ENCODE measurements around the gene LCE1A.

The LCE1A gene

DNA sequence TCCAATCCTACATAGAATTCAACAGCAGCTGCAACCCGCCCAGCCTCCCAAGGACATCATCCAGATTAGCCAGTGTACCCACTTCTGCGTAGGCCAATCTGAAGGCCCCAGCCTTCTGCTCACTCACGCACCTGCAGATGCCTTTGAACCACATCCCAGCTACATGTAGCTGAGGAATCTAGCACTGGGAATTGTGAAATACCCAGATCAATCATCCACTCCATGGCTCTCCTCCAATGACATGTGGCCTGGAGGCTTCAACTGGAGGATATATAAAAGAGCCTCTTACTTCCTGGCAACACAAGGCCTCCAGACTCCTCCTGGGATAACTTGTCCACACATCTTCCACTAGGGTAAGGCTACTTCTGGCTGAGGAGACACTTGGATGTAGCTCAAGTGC is 15.3 kb downstream of the LCE1A start, which contains the start of gene LCE6A:
TSS of gene LCE6A (plus strand) at position 301 of the 400 bp plus-strand sequence. CDS start 665 bp downstream, outside the sequence.
- TF ChIP-seq, protein P1, sequence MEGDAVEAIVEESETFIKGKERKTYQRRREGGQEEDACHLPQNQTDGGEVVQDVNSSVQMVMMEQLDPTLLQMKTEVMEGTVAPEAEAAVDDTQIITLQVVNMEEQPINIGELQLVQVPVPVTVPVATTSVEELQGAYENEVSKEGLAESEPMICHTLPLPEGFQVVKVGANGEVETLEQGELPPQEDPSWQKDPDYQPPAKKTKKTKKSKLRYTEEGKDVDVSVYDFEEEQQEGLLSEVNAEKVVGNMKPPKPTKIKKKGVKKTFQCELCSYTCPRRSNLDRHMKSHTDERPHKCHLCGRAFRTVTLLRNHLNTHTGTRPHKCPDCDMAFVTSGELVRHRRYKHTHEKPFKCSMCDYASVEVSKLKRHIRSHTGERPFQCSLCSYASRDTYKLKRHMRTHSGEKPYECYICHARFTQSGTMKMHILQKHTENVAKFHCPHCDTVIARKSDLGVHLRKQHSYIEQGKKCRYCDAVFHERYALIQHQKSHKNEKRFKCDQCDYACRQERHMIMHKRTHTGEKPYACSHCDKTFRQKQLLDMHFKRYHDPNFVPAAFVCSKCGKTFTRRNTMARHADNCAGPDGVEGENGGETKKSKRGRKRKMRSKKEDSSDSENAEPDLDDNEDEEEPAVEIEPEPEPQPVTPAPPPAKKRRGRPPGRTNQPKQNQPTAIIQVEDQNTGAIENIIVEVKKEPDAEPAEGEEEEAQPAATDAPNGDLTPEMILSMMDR (conservative IDR thresholded peaks at IDR 0.05; ENCODE audit: low read depth, low read length): no peak
- no peak within 1 kb of the TSS for H3K4me3 ChIP-seq (ENCODE audit: low read depth, low read length)
- no peak for DNase-seq (ENCODE audit: low read depth)

GRCh38 chr1:152855661-152856060 is 28.4 kb downstream of the LCE1A start:
- DNase-seq (ENCODE audit: low read depth): no peak
- no peak overlapping the region for H3K4me3 ChIP-seq (ENCODE audit: low read depth, low read length)
- TF ChIP-seq, protein P1 (conservative IDR thresholded peaks at IDR 0.05; ENCODE audit: low read depth, low read length): no peak

DNA sequence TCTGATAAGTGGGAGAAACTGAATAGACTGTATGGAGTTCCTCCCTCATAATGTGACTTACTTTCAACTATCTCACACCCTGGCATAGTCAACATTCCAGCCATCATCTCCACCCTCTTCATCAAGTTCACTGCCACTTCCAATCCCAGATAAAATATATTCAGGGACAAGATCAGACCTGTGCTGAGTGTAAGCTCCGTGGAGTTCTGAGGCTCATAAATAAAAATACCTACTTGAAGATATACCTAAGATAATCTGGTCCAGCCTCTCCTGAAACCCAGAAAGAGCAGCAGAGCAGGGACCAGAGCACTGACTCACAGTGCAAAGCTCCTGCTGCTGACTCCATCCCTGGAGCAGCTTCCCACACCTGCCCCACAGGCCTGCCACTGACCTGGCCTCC is 30.8 kb downstream of the LCE1A start:
- no peak overlapping the region for H3K4me3 ChIP-seq (ENCODE audit: low read depth, low read length)
- TF ChIP-seq, protein P1 (conservative IDR thresholded peaks at IDR 0.05; ENCODE audit: low read depth, low read length): no peak
- DNase-seq (ENCODE audit: low read depth): no peak

GRCh38 chr1:152859696-152860095 is 32.4 kb downstream of the LCE1A start, which contains the start of gene LCE7A:
Gene LCE7A, plus strand, starts transcription at chr1:152859996. Its CDS starts 702 bp downstream, at chr1:152860698.
- TF ChIP-seq, protein P1 (conservative IDR thresholded peaks at IDR 0.05; ENCODE audit: low read depth, low read length): no peak
- H3K4me3 ChIP-seq (ENCODE audit: low read depth, low read length): no peak within 1 kb of the TSS
- no peak for DNase-seq (ENCODE audit: low read depth)

DNA sequence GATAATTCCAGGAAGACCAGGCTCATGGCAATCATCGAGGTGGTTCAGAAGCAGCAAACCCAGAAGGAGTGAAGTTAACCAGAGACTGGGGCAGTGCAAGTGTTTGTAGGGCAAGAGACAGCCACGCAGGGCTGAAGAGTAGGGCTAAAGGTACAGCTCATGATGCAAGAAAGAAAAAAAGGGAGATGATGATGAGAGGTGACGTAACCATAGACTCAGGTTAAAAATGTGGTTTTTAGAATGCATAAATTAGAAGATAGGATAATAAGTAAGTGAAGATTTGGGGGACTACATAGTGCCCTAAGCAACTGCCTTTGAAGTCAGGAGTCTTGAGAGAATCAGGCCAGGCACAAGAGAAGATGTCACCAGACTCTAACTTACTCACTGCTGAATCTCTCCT is 32.9 kb downstream of the LCE1A start:
- H3K4me3 ChIP-seq (ENCODE audit: low read depth, low read length): no peak overlapping the region
- TF ChIP-seq, protein P1 (conservative IDR thresholded peaks at IDR 0.05; ENCODE audit: low read depth, low read length): no peak
- no peak for DNase-seq (ENCODE audit: low read depth)

DNA sequence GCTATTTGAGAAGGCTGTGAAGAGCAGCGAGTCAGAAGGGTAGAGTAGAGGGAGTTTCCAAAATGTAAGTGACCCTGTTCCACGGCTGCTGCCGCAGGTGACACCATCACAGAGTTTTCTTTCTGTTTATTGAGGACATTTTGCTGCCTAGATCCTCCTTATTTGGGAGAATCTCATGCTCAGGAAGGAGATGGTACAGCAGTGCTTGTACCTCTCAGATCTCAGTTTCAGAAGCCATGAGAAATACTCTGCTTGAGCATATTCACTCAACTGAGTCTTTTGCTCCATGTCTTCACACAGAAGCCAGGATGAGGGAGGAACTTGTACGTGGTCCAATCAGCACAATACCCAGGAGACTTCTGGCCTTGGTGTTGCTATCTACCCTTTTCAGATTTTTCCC is 34.1 kb downstream of the LCE1A start:
- DNase-seq (ENCODE audit: low read depth): no peak
- TF ChIP-seq, protein P1 (conservative IDR thresholded peaks at IDR 0.05; ENCODE audit: low read depth, low read length): no peak
- no peak overlapping the region for H3K4me3 ChIP-seq (ENCODE audit: low read depth, low read length)

- no peak overlapping the region for H3K4me3 ChIP-seq (ENCODE audit: low read depth, low read length)
- TF ChIP-seq, protein P1 (conservative IDR thresholded peaks at IDR 0.05; ENCODE audit: low read depth, low read length): no peak
- DNase-seq (ENCODE audit: low read depth): no peak
Measured at GRCh38 chr1:152864443-152864842, 37.2 kb downstream of the LCE1A start.

All from choroid plexus epithelial cell (primary cell).